MM.1S (cell line): ENCODE measurements around the gene NEBL.
A peak's percentile ranks its signal among the peaks of the same experiment; 100 is the strongest.

ENCODE experiments used
- DNase-seq: peaks from one replicate; pipeline ENCODE4 v3.0.0-alpha.2; 2015
- H2AFZ ChIP-seq: fragments of 300-600 bp; sonication (generic); 2 replicates; pipeline ENCODE4 v1.6.0; 2016; ENCODE audit warnings: antibody characterized with exemption, low read length
- H3F3A ChIP-seq: fragments of 300-600 bp; sonication (generic); 2 replicates; pipeline ENCODE4 v1.6.1; 2016; ENCODE audit warnings: mild to moderate bottlenecking, antibody characterized with exemption, low read length, moderate library complexity, mixed read lengths; ENCODE audit not compliant: insufficient read depth
- H3K27ac ChIP-seq: fragments of 300-600 bp; sonication (generic); 2 replicates; pipeline ENCODE4 v1.5.1; 2016; ENCODE audit warnings: mild to moderate bottlenecking, low read length
- H3K27me3 ChIP-seq: fragments of 300-600 bp; sonication (generic); replicated peaks from 2 replicates; pipeline ENCODE4 v1.6.0; 2016; ENCODE audit warnings: low read length; ENCODE audit not compliant: insufficient read depth
- H3K36me3 ChIP-seq: fragments of 300-600 bp; sonication (generic); replicated peaks from 2 replicates; pipeline ENCODE4 v1.6.1; 2016; ENCODE audit warnings: mild to moderate bottlenecking, low read length, mixed read lengths; ENCODE audit not compliant: insufficient read depth
- H3K4me1 ChIP-seq: fragments of 300-600 bp; sonication (generic); 2 replicates; pipeline ENCODE4 v1.6.1; 2016; ENCODE audit warnings: low read length, mixed read lengths
- H3K4me2 ChIP-seq: fragments of 300-600 bp; sonication (generic); 2 replicates; pipeline ENCODE4 v1.6.0; 2016; ENCODE audit warnings: low read depth, low read length
- H3K4me3 ChIP-seq: fragments of 300-600 bp; sonication (generic); 2 replicates; pipeline ENCODE4 v1.5.1; 2016; ENCODE audit warnings: low read length, mixed read lengths
- H3K79me2 ChIP-seq: fragments of 300-600 bp; sonication (generic); 2 replicates; pipeline ENCODE4 v1.6.1; 2016; ENCODE audit warnings: mixed run types, low read length, mixed read lengths
- H3K9ac ChIP-seq: fragments of 300-600 bp; sonication (generic); 2 replicates; pipeline ENCODE4 v1.6.1; 2016; ENCODE audit warnings: low read length, mixed read lengths
- H3K9me2 ChIP-seq: fragments of 300-600 bp; sonication (generic); replicated peaks from 2 replicates; pipeline ENCODE4 v1.6.1; 2016; ENCODE audit warnings: mild to moderate bottlenecking, low read length, mixed read lengths; ENCODE audit not compliant: insufficient read depth
- H3K9me3 ChIP-seq: fragments of 300-600 bp; sonication (generic); replicated peaks from 2 replicates; pipeline ENCODE4 v1.6.1; 2016; ENCODE audit warnings: mild to moderate bottlenecking, low read length, mixed read lengths; ENCODE audit not compliant: insufficient read depth
- H4K20me1 ChIP-seq: fragments of 300-600 bp; sonication (generic); 2 replicates; pipeline ENCODE4 v1.6.1; 2016; ENCODE audit warnings: mild to moderate bottlenecking, low read length, moderate library complexity, mixed read lengths; ENCODE audit not compliant: insufficient read depth
- CTCF ChIP-seq: fragments of 300-600 bp; sonication (generic); IDR thresholded peaks from 2 replicates; pipeline ENCODE4 v1.5.1; 2016; ENCODE audit warnings: antibody characterized with exemption, low read length, mixed read lengths
- EZH2 ChIP-seq: fragments of 300-600 bp; sonication (generic); optimal IDR thresholded peaks from 2 replicates; pipeline ENCODE3; 2017; ENCODE audit warnings: low read depth, mild to moderate bottlenecking, antibody characterized with exemption, low read length, mixed read lengths
- EZH2phosphoT487 ChIP-seq: fragments of 300-600 bp; sonication (generic); IDR thresholded peaks from 2 replicates; pipeline ENCODE4 v1.6.1; 2018; ENCODE audit warnings: antibody characterized with exemption, low read length

The NEBL gene

GRCh38 chr10:20856484-20856883, 40.6 kb downstream of the NEBL start:
- no peak for TF ChIP-seq EZH2
- TF ChIP-seq CTCF: no peak
- TF ChIP-seq EZH2phosphoT487: no peak
- Histone ChIP-seq H3K4me3 (no peak overlapping the region), H3K4me1 (no peaks in the 10 kb centered on the region), H3F3A (no peaks in the 10 kb centered on the region), H3K36me3 (no peaks in the 10 kb centered on the region), H3K79me2 (no peaks in the 10 kb centered on the region), H2AFZ (no peak overlapping the region), H3K9me3 (no peaks in the 10 kb centered on the region), H3K27me3 (no peaks in the 10 kb centered on the region), H4K20me1 (no peaks in the 10 kb centered on the region), H3K9me2 (no peaks in the 10 kb centered on the region), H3K27ac (no peak overlapping the region), H3K4me2 (no peak overlapping the region), H3K9ac (no peak overlapping the region)
- DNase-seq: no peak

GRCh38 chr10:20855398-20856038, 41.6 kb downstream of the NEBL start:
- no peak overlapping the region for H3K4me2 ChIP-seq
- H3K79me2 ChIP-seq: no peaks in the 10 kb centered on the region
- H3K36me3 ChIP-seq: no peaks in the 10 kb centered on the region
- no peaks in the 10 kb centered on the region for H3K9me2 ChIP-seq
- TF ChIP-seq EZH2: no peak
- peak; percentile 35 for TF ChIP-seq CTCF
- TF ChIP-seq EZH2phosphoT487: no peak
- H2AFZ ChIP-seq: no peak overlapping the region
- H3K27ac ChIP-seq: no peak overlapping the region
- H3F3A ChIP-seq: no peaks in the 10 kb centered on the region
- H3K9me3 ChIP-seq: no peaks in the 10 kb centered on the region
- peak; percentile 10 for DNase-seq
- no peaks in the 10 kb centered on the region for H3K27me3 ChIP-seq
- H3K4me1 ChIP-seq: no peaks in the 10 kb centered on the region
- no peak overlapping the region for H3K4me3 ChIP-seq
- H3K9ac ChIP-seq: no peak overlapping the region
- H4K20me1 ChIP-seq: no peaks in the 10 kb centered on the region

DNA sequence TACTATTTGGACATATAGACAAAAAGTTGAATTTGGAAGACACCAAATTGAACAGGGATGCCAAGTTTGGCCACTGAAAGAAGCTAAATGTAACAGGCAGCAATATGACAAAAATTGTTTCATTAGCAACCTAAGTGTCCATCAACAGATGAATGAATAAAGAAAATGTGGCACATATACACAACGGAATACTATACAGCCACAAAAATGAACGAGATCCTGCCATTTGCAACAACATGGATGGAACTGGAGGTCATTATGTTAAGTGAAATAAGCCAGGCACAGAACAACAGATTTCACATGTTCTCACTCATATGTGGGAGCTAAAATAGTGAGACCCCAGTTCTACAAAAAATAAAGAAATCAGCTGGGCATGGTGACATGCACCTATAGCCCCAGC, 43.8 kb downstream of the NEBL start:
- no peak overlapping the region for H3K4me2 ChIP-seq
- no peak for DNase-seq

More for the DNA sequence above, 43.8 kb downstream of the NEBL start:
- TF ChIP-seq EZH2phosphoT487: no peak
- no peak for TF ChIP-seq CTCF
- no peak for TF ChIP-seq EZH2
- H3K4me3 ChIP-seq: no peak overlapping the region
- H3K27me3 ChIP-seq: no peaks in the 10 kb centered on the region
- no peaks in the 10 kb centered on the region for H3K4me1 ChIP-seq
- no peaks in the 10 kb centered on the region for H3K79me2 ChIP-seq
- no peaks in the 10 kb centered on the region for H3F3A ChIP-seq
- no peaks in the 10 kb centered on the region for H3K9me2 ChIP-seq
- H4K20me1 ChIP-seq: no peaks in the 10 kb centered on the region
- no peaks in the 10 kb centered on the region for H3K36me3 ChIP-seq
- no peaks in the 10 kb centered on the region for H3K9me3 ChIP-seq
- no peak overlapping the region for H3K9ac ChIP-seq
- no peak overlapping the region for H2AFZ ChIP-seq
- no peak overlapping the region for H3K27ac ChIP-seq
